Measurements from ENCODE around the gene GOT2.

Gene GOT2

GRCh38 chr16:58756650-58757332, 22.7 kb upstream of the GOT2 start:
- no peak for TF ChIP-seq ZNF274 (IDR thresholded peaks at IDR 0.05; ENCODE audit: low read length)
- no peak for TF ChIP-seq ZNF274 (tag by site-specific recombination; IDR thresholded peaks at IDR 0.05; ENCODE audit: borderline replicate concordance)
- no peaks in the 10 kb centered on the region for H3K9me3 ChIP-seq (ENCODE audit: control insufficient read depth, insufficient read depth, low read depth, low read length)
- no peaks in the 10 kb centered on the region for H3K4me1 ChIP-seq (ENCODE audit: control insufficient read depth, insufficient read depth, low read length)
- H3K36me3 ChIP-seq (ENCODE audit: control insufficient read depth in 2 of 2, insufficient read depth in 1 of 2, low read length in 2 of 2) = no peaks in the 10 kb centered on the region
- ChIA-PET POLR2A (interaction anchor here (0.9 kb wide), 1 partner anchor 73 kb away, joined by 3 read pairs; the partner anchor contains the start of gene SLC38A7), CTCF (interaction anchor here (0.5 to 2.2 kb wide), 28 partner anchors 8 to 1962 kb away, joined by 3 to 12 read pairs (median 4); partner anchors contain the start of gene SETD6)
- no peak overlapping the region for H3K27ac ChIP-seq (ENCODE audit: extremely low read depth, low read depth, low read length)
- no peak overlapping the region for H3K4me3 ChIP-seq (ENCODE audit: low read depth, low read length)

GRCh38 chr16:58755989-58756649, 22.0 kb upstream of the GOT2 start:
- Histone ChIP-seq H3K36me3 (ENCODE audit: control insufficient read depth in 2 of 2, insufficient read depth in 1 of 2, low read length in 2 of 2) (no peaks in the 10 kb centered on the region), H3K4me1 (ENCODE audit: control insufficient read depth, insufficient read depth, low read length) (no peaks in the 10 kb centered on the region), H3K9me3 (ENCODE audit: control insufficient read depth, insufficient read depth, low read depth, low read length) (no peaks in the 10 kb centered on the region), H3K4me3 (ENCODE audit: low read depth, low read length) (no peak overlapping the region), H3K27ac (ENCODE audit: extremely low read depth, low read depth, low read length) (no peak overlapping the region)
- CTCF ChIA-PET = interaction anchor here (0.5 to 2.2 kb wide), 36 partner anchors 8 to 857 kb away, joined by 3 to 12 read pairs (median 4); partner anchors contain the start of gene SETD6
- POLR2A ChIA-PET = interaction anchor here (0.9 kb wide), 1 partner anchor 72 kb away, joined by 3 read pairs; the partner anchor contains the start of gene SLC38A7
- TF ChIP-seq CTCF (tag by site-specific recombination; IDR thresholded peaks at IDR 0.05) (peak; percentile 74), KLF9 (tag by site-specific recombination; IDR thresholded peaks at IDR 0.05; ENCODE audit: low read depth) (peak; percentile 33; the same call in 1 of the 2 replicates), ZNF24 (tag by site-specific recombination; IDR thresholded peaks at IDR 0.05) (no peak), SCRT2 (tag by site-specific recombination; IDR thresholded peaks at IDR 0.05) (no peak), ZNF114 (tag by site-specific recombination; IDR thresholded peaks at IDR 0.05) (no peak), ZNF654 (tag by site-specific recombination; IDR thresholded peaks at IDR 0.05; ENCODE audit: low read depth) (peak; percentile 92), KLF1 (tag by site-specific recombination; IDR thresholded peaks at IDR 0.05) (no peak), ZBTB20 (tag by site-specific recombination; IDR thresholded peaks at IDR 0.05) (0 out of 2 replicates have a peak, but pooled peaks have one; percentile 25), ZBTB1 (tag by site-specific recombination; IDR thresholded peaks at IDR 0.05) (no peak), ZNF426 (tag by site-specific recombination; IDR thresholded peaks at IDR 0.05) (no peak), ZNF2 (tag by site-specific recombination; IDR thresholded peaks at IDR 0.05) (0 out of 2 replicates have a peak, but pooled peaks have one; percentile 23), ZNF600 (tag by site-specific recombination; IDR thresholded peaks at IDR 0.05) (0 out of 2 replicates have a peak, but pooled peaks have one; percentile 46), ZNF610 (tag by site-specific recombination; IDR thresholded peaks at IDR 0.05; ENCODE audit: borderline replicate concordance) (no peak)

DNA sequence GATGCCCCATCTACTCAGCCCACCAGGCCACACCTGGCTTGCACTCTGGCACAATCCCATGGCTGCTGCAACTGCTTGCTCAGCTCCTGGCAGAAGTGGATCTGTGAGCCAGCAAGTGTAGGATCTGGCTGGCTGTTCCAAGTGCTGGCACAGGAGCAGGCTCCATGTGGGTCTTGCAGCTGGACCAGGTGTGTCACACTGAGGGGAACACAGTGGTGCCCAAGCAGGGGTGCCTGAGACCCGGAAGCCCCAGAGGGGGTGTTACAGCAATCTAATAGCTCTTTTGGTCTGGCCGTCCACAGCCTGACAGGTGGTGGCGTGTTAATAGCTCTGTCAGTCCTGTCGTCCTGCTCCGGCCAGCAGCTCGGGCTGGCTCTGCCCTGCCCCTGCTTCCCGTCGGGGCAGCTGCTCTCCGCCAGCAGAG, 19.6 kb upstream of the GOT2 start:
- no peaks in the 10 kb centered on the region for H3K36me3 ChIP-seq (ENCODE audit: control insufficient read depth in 2 of 2, insufficient read depth in 1 of 2, low read length in 2 of 2)
- no peak overlapping the region for H3K4me3 ChIP-seq (ENCODE audit: low read depth, low read length)
- H3K4me1 ChIP-seq (ENCODE audit: control insufficient read depth, insufficient read depth, low read length) = no peaks in the 10 kb centered on the region
- ChIA-PET POLR2A (no interaction called here), CTCF (interaction anchor here (0.6 kb wide), 2 partner anchors 9 to 94 kb away, joined by 3 to 4 read pairs; no protein-coding TSS in a partner anchor)
- TF ChIP-seq ZNF350 (tag by site-specific recombination; IDR thresholded peaks at IDR 0.05) (no peak), ZNF354C (tag by site-specific recombination; IDR thresholded peaks at IDR 0.05; ENCODE audit: borderline replicate concordance, low read depth) (no peak), KLF9 (tag by site-specific recombination; IDR thresholded peaks at IDR 0.05; ENCODE audit: low read depth) (no peak), MZF1 (tag by site-specific recombination; IDR thresholded peaks at IDR 0.05; ENCODE audit: borderline replicate concordance) (no peak)
- TF ChIP-seq, protein P1, sequence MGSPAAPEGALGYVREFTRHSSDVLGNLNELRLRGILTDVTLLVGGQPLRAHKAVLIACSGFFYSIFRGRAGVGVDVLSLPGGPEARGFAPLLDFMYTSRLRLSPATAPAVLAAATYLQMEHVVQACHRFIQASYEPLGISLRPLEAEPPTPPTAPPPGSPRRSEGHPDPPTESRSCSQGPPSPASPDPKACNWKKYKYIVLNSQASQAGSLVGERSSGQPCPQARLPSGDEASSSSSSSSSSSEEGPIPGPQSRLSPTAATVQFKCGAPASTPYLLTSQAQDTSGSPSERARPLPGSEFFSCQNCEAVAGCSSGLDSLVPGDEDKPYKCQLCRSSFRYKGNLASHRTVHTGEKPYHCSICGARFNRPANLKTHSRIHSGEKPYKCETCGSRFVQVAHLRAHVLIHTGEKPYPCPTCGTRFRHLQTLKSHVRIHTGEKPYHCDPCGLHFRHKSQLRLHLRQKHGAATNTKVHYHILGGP (tag by site-specific recombination; IDR thresholded peaks at IDR 0.05) = no peak
- TF ChIP-seq, protein P2, sequence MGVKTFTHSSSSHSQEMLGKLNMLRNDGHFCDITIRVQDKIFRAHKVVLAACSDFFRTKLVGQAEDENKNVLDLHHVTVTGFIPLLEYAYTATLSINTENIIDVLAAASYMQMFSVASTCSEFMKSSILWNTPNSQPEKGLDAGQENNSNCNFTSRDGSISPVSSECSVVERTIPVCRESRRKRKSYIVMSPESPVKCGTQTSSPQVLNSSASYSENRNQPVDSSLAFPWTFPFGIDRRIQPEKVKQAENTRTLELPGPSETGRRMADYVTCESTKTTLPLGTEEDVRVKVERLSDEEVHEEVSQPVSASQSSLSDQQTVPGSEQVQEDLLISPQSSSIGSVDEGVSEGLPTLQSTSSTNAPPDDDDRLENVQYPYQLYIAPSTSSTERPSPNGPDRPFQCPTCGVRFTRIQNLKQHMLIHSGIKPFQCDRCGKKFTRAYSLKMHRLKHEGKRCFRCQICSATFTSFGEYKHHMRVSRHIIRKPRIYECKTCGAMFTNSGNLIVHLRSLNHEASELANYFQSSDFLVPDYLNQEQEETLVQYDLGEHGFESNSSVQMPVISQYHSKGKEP (tag by site-specific recombination; IDR thresholded peaks at IDR 0.05) = no peak
- no peak overlapping the region for H3K27ac ChIP-seq (ENCODE audit: extremely low read depth, low read depth, low read length)
- no peaks in the 10 kb centered on the region for H3K9me3 ChIP-seq (ENCODE audit: control insufficient read depth, insufficient read depth, low read depth, low read length)
